NK-92 (cell line): Measurements from ENCODE around the gene NPM3.

Experiments
- DNase-seq: peaks from one replicate; lab custom pipeline; 2025; ENCODE audit not compliant: unreplicated experiment; lab: John Stamatoyannopoulos, UW

Gene NPM3

GRCh38 chr10:101775273-101776160, 7.7 kb downstream of the NPM3 start, which contains the start of gene FGF8:
Gene FGF8 (minus strand): TSS chr10:101776114. CDS start chr10:101775900, 214 bp downstream.
- DNase-seq, result no peak

- no peak for DNase-seq
Measured at GRCh38 chr10:101774589-101775272, 8.5 kb downstream of the NPM3 start.

- no peak for DNase-seq
Measured at GRCh38 chr10:101773923-101774588, 9.2 kb downstream of the NPM3 start.

GRCh38 chr10:101772895-101773761, 10.1 kb downstream of the NPM3 start:
- DNase-seq, result no peak

DNA sequence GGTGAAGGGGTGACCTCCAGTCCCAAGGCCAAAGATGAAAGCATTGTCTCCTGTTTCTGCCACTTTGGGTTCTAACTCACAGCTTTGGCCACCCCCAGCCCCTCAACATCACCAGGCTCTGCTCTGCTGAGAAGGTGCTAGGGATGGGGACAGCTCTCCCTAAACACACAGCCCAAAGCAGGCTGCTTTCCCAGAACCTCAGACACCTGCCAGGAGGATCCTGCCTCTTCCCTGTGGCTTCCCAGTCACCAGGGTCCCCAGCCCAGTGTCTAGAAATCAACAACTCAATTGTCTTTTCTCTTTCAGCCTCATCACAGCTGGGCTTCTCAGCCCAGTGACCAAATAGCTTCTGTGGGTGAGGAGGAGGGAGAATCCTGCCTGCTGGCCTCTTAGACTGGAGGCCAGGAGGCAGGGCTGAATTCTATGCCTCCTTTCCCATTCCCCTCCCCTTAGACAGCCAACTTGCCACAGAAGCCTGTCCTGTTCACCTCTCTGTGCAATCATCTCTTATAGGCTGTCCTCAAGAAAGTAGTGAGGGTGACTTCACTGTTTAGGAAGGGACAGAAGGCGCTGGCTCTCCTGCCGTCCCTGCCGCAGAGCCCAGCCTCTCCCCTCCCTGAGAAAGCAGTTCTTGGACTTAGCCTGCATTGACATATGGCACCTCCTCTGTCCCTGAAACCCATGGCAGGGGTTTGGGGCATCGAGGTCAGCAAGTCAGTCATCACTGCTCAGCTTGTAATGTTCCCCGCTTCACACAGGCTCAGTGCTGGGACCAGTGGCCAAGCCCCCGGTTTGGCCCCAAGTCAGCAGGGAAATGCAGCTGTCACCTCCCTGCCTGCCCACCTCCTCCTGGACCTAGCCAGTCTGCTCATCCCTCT, 11.0 kb downstream of the NPM3 start:
- DNase-seq, result no peak

DNA sequence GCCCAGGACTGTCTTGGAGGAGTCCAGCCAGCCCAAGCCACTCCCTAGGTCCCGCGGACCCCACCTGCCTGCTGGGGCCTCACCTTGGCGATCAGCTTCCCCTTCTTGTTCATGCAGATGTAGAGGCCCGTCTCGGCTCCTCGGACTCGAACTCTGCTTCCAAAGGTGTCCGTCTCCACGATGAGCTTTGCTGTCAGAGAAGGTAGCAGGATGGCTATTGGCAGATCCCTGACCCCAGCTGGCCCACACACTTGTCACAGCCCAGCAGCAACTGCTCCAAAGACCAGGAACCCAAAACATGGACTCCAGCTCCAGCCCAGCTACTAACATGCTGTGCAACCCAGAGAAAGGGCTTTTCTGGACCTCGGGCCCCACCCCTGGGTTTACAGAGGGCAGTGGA, 11.9 kb downstream of the NPM3 start:
- DNase-seq, result no peak

DNA sequence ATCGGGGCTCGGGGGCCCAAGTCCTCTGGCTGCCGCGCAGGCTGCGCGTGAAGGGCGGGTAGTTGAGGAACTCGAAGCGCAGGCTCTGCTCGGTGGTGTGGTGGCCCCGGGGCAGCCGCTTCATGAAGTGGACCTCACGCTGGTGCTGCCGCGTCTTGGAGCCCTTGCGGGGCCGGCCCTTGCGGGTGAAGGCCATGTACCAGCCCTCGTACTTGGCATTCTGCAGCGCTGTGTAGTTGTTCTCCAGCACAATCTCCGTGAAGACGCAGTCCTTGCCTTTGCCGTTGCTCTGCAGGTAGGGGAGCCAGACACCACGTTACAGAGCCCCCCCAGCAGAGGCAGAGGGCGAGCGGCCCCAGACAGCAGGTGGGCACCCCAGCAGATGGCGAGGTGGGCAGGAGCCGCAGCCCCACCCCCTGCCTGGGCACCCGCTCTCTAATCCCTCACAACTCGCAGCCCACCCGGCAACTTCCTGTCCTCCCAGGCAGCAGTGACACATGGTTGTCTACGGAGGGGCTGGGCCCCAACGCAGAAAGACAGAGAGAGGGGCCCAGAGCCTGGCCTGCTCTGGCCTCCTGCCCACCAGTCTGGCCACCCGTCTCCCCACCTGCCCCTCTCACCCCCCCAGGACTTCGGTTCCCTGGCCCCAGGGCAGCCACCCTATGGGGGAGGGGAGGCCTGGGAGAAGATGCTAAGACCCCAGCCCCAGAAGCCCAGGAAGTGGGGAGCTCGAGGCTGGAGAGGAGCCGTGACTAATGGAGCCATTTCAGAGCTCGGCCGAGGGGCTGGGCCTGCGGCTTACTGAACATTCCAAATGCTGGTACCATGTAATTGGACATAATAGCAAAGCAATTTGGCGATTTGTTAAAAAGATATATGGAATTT, 12.7 kb downstream of the NPM3 start:
- DNase-seq, result no peak

GRCh38 chr10:101769541-101770180, 13.6 kb downstream of the NPM3 start:
- no peak for DNase-seq

DNA sequence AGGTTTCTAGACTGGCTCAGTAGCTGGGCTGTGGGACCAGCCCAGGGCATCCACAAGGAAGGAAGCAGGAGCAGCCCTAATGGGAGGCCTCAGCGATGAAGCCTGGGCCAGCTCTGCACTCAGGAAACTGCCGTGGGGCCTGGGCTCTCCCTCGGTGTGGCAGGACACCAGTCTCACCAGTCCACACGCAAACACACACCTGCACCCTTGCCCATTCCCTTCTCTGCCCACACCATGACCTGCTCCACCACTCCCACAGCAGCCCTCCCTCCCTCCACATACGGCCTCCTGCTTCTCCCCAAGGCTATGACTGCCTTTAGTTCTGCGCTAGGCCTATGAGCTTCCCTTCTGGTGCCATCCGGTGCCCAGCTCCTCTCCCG, 14.5 kb downstream of the NPM3 start:
- no peak for DNase-seq

- DNase-seq, result no peak
Measured at GRCh38 chr10:101767966-101768790, 15.1 kb downstream of the NPM3 start.

DNA sequence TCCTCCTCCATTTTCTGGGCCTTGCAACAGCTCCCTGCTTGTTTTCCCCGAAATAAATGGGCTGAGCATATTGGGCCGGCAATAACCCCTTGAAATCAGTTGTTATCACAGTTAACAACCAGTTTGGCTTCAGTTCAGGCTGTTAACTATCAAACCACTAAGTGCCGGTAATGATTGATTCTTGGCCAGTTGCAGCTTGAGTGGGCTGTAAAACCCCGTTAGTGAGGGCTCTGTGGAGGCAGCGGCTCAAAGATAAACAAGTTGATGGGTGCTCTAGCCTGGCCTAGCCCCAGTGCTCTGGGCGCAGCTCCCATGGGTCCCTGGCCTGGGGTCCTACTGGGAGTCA, 15.7 kb downstream of the NPM3 start:
- no peak for DNase-seq

GRCh38 chr10:101766753-101767599, 16.3 kb downstream of the NPM3 start:
- no peak for DNase-seq

DNA sequence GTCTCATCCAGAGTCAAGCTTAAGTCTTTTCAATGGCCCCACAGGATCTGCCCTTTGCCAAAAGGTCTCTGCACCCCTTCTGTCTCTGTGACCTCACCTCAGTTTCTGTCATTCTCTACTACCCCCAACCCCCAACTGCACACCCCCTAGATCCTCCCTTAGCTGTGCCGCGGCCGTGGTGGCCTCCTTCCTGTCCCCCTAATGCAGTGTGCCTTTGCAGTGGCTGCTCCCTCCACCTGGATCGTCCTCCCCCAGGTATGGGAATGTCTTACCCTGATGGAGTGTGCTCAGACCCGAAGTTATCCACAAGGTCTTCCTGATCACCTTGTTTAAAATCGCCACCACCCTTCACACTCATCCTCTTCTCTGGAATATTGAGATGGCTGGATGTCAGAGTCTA, 16.9 kb downstream of the NPM3 start:
- DNase-seq, result no peak

DNA sequence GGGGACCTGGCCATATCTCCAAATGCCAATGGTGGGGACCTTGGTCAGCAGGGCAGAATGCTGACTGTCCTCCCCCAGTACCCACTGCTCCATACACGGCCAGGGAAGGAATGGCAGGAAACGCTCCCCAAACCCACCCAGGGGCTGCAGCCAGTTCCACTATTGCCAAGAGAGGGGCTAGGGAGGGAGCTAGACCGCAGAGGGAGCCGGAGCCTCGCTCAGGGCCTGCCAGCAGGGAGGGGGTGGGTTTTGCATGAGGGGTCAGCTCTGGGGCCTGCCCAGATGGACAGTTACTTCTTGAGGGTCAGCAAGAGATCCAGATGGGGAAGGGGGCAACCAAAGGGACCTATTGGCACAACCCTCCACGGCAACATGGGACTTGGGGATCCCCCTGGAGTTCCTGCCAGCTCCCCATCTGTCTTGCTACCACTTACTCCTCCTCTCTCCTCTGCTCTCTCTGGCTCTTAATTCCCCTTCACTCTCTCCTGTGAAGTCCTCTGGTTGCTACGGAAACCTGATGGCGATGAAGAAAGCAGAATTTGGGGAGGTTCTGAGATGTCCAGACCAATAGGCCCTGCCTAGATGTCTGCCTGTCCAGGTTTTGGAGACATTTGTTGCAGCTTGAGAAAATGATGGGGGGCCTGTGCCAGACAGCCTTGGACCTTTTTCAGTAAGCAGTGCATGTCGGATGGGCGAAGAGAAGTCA, 20.0 kb downstream of the NPM3 start:
- no peak for DNase-seq

DNA sequence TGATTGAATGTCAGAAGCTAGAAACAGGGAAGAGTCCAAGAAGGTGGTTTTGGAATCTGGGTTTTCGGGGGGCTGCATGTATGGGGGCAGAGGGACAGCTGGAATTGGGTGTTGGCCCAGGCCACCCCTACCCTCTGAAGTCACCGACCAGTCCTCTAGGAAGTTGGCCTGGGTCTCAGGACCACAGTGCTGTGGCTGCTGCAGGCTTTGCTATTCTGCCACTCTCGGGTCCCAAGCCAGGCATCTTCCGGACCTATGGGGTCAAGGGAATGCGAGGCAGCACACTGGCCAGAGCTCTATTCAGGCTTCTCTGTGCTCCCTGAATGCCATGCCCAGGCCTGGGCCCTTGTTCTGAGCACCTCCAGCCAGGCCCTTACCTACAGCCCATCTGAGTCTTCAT, 20.5 kb downstream of the NPM3 start:
- no peak for DNase-seq

DNA sequence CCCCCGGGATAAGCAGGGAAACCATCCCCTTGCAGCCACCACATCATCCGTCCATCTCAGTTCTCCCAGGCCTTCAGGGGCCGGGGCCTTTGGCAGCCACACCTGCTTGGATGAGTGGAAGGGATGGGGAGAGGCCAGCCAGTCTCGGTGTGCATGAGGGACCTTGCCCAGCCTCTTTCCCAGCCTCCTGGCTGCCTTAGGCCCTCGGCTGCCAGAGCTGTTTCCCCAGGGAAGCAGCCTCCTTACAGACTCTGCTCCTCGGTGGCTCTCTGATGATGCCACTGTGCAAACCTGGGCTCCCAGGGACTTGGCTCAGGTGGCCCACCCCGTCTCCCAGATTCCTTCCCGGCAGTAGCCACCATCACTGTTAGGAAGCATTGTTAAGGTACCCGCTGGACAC, 22.0 kb downstream of the NPM3 start:
- DNase-seq, result no peak
